ENCODE results near the gene ACRBP.

GRCh38 chr12:6604259-6605029 lies 42.8 kb downstream of the ACRBP start:
- TF ChIP-seq TAF1 (IDR thresholded peaks at IDR 0.05; ENCODE audit: borderline replicate concordance, insufficient read depth, low read length) (no peak), POLR2AphosphoS5 (IDR thresholded peaks at IDR 0.05; ENCODE audit: low read depth, low read length) (no peak)

Data from PFSK-1 (cell line).